GM19023 (cell line): Measurements from ENCODE around the gene PARP9.

Source experiments
- ATAC-seq: cut with Tn5 transposase; IDR thresholded peaks from one replicate; pipeline ENCODE4 v1.9.1; 2021; ENCODE audit warnings: mild to moderate bottlenecking, moderate library complexity; ENCODE audit not compliant: unreplicated experiment

PARP9 gene

DNA sequence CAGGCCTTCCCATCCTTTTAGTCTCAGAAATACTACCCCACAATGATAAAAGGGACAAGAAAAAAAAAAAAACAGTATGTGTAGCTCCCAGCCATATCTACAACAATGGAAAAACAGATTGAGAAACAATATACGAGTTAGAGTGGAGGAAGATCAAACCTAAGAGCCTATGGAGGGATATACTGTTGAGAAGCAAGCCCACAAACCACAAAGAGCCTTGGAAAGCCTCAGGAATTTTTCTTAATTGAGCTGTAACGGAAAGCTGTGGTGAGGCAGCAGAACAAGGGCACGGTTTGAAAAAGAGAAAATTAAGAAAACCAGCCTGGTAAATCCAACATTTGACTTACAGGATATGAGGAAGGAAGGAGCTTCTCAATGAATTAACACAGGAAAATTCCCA is 70.8 kb downstream of the PARP9 start:
- no peak for ATAC-seq

- ATAC-seq: no peak
These were observed 75.7 kb downstream of the PARP9 start for GRCh38 chr3:122488262-122488973.

DNA sequence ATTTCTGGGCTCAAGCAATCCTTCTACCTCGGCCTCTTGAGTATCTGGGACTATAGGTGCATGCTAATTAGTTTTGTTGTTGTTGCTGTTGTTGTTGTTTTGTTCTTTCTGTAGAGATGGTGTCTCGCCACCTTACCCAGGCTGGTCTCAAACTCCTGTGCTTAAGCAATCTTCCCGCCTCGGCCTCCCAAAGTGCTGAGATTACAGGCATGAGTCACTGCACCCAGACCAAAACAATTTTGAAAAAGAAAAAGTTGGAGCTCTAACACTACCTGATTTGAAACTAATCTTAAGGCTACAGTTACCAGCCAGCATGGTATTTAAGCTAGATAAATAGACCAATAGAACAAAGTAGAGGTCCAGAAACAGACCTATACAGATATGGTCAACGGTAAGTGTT is 79.1 kb downstream of the PARP9 start:
- ATAC-seq: no peak

DNA sequence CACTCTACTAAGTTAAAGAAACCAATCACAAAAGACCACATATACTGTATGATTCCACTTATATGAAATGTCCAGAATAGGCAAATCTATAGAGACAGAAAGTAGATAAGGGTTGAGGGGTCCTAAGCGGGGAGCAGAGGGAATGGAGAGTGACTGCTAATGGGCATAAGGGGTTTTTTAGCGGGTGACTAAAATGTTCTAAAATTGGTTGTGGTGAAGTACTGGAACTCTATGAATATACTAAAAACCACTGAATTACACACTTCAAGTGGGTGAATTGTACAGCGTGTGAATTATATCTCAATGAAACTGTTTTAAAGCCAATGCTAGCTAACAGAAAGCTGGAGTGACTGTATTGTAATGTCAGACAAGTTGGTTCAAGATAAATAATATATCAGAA is 82.7 kb downstream of the PARP9 start:
- no peak for ATAC-seq
